Measurements from ENCODE around the gene SARM1.

DNA sequence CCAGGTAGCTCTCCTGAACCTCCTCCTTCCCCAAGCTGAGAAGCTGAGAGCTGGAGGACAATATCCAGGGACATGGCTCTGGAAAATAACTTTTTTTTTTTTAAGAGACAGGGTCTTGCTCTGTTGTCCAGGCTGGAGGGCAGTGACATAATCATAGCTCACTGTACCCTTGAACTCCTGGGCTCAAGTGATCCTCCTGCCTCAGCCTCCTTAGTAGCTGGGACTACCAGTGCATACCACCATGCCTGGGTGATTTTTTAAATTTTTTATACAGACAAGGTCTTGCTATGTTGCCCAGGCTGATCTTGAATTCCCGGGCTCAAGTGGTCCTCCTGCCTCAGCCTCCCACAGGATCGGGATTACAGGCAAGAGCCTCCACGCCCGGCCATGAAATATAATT is 28.3 kb downstream of the SARM1 start:
- TF ChIP-seq, protein P1, sequence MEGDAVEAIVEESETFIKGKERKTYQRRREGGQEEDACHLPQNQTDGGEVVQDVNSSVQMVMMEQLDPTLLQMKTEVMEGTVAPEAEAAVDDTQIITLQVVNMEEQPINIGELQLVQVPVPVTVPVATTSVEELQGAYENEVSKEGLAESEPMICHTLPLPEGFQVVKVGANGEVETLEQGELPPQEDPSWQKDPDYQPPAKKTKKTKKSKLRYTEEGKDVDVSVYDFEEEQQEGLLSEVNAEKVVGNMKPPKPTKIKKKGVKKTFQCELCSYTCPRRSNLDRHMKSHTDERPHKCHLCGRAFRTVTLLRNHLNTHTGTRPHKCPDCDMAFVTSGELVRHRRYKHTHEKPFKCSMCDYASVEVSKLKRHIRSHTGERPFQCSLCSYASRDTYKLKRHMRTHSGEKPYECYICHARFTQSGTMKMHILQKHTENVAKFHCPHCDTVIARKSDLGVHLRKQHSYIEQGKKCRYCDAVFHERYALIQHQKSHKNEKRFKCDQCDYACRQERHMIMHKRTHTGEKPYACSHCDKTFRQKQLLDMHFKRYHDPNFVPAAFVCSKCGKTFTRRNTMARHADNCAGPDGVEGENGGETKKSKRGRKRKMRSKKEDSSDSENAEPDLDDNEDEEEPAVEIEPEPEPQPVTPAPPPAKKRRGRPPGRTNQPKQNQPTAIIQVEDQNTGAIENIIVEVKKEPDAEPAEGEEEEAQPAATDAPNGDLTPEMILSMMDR (IDR thresholded peaks at IDR 0.05) = no peak
- TF ChIP-seq ZFX (IDR thresholded peaks at IDR 0.05; ENCODE audit: borderline replicate concordance) = no peak
